Fibroblast of pulmonary artery (primary cell): ENCODE measurements around the gene ARHGAP22.

ENCODE experiments used
- DNase-seq: peaks from one replicate; pipeline ENCODE4 v3.0.0-alpha.2; 2010; ENCODE audit warnings: low read depth
- H3K4me3 ChIP-seq: replicated peaks from 2 replicates; pipeline ENCODE4 v1.5.1; 2011; ENCODE audit warnings: low read depth, mild to moderate bottlenecking, control low read depth, low read length, moderate library complexity
- TF ChIP-seq, protein P1 (sequence below): IDR thresholded peaks from 2 replicates; pipeline ENCODE4 v1.5.1; 2011; ENCODE audit warnings: mild to moderate bottlenecking, control low read depth, low read length, inconsistent platforms; ENCODE audit errors: missing control alignments

ARHGAP22 gene

DNA sequence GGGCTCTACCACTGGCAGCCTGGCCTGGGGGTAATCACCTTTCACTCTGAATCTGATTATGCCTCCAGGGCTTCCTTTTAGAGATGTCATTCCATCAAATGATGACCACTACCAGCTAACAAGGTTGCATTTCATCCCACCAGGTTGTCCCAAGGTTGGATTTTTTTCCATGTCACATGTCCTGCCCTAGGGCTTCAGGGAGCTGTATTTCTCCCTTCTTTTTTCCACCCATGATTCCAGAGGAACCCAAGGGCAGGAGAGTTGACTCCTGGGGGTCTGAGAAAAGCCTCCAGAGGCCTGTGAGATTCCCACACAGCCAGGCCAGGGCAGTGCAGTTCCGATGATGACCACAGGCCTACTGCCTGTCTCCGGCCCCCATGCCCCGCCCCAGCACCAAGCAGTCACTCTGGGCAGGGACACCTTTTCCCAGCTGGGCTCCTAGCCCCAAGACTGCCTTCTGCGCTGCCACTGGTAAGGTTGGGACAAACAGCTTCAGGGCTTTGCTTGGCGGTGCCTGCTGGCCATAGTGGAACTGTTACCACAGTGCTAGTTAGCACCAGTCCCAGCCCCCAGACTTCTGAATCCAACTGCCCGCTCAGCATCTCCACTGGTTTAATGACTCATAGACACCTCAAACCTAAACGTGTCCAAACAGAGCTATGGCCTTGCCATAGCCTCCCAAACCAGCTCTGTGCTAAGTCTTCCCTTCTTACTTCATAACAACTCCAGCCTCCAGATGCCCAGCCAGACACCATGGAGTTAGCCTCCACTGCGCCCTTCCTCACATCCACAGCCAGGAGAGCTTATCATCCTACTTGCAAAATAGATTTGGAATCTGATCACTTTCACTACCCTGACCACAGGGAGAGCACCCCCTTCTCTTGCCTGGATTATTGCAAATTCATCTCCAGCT lies 133.7 kb downstream of the ARHGAP22 start:
- TF ChIP-seq, protein P1, sequence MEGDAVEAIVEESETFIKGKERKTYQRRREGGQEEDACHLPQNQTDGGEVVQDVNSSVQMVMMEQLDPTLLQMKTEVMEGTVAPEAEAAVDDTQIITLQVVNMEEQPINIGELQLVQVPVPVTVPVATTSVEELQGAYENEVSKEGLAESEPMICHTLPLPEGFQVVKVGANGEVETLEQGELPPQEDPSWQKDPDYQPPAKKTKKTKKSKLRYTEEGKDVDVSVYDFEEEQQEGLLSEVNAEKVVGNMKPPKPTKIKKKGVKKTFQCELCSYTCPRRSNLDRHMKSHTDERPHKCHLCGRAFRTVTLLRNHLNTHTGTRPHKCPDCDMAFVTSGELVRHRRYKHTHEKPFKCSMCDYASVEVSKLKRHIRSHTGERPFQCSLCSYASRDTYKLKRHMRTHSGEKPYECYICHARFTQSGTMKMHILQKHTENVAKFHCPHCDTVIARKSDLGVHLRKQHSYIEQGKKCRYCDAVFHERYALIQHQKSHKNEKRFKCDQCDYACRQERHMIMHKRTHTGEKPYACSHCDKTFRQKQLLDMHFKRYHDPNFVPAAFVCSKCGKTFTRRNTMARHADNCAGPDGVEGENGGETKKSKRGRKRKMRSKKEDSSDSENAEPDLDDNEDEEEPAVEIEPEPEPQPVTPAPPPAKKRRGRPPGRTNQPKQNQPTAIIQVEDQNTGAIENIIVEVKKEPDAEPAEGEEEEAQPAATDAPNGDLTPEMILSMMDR = no peak
- no peak overlapping the region for H3K4me3 ChIP-seq
- no peak for DNase-seq

DNA sequence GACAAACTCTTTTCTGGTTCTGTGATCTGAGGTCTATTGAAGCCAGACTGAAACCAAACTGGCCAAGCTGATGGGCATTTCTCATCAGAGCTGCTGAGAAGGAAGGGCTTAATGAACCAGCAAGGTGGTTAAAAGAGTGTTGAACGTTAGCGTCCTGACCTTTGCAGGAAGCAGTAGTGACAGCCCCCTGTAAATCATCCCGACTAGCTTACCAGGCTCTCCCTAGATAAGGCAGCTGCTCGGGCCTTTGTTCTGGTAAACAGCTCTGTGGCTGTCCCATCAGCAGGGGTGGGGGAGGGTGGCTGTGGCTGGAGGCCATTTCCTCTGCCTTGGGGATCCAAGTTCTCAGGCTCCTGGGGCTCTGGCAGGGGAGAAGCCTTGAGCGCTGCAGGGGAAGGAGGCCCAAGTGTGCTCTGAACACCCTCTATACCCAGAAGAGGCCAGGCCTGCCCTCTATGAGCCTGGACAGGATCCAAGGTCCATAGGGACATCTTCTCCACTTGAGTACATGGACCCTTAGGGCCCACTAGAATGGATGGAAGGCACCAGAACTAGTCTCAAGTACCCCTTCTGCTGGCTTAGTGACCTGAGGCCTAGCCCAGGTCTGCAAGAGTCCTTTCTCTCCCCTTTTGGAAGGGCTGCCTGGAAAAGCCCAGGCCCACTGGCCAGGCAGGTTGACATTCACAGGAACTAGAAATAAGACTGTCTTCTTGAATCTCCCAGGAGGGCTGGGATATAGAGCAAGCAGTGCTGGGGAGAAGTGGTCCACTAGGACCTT lies 134.6 kb downstream of the ARHGAP22 start:
- DNase-seq = peak; percentile 53
- H3K4me3 ChIP-seq = no peak overlapping the region
- TF ChIP-seq, protein P1 = no peak

DNA sequence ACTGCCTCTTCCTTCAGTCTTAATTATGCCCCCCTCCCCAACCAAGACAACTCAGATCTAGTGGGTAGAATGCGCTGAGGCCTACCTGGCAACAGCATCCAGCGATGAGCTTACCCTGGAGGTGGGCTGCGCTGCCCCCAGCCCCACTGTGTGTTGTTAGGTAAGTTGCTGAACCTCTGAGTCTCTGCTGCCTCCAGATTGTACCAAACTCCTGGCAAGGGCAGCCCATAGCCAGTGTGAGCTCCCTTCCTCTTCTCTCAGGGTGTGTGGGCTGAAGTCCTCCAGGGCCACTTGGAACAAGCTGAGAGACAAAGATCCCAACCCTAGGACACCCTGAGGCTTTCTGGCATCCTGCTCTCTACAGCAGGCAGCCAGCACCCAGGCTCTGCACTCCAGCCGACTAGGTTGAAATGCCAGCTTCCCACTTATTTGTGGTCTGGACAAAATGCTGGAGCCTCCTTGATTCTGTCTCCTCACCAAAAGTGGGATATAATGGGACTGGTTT lies 135.3 kb downstream of the ARHGAP22 start:
- no peak overlapping the region for H3K4me3 ChIP-seq
- no peak for DNase-seq
- TF ChIP-seq, protein P1 = no peak

DNA sequence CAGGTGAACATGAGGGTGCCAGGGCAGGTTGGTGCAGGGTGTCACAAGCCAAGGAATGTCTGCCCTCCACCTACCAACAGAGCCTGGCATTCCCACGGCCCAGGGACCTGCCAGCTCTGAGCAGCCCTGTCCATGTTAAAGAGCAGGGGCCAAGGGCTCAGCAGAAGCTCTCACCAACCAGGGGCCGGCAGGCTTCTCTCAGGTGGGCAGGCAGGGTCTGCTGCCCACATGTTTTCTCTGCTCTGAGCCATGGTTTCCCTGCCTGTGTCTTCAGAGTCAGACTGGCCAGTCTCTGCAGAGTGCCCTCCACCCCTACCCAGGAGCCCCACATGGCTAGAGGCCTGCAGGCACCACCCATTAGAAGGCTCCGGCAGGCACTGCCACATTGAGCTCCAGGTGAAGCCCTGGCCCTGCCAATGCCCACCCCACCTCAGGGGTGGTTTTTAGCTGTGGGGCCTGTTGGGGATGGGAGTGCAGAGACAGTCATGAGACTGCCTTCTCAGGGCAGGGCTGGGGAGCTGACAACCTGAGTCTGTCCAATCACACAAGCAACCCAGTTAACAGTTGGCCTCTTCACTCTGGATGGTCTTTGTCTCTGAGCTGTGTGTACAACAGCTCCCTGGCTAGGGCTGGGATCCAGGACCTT lies 135.9 kb downstream of the ARHGAP22 start:
- no peak for DNase-seq
- no peak overlapping the region for H3K4me3 ChIP-seq
- TF ChIP-seq, protein P1 = no peak

DNA sequence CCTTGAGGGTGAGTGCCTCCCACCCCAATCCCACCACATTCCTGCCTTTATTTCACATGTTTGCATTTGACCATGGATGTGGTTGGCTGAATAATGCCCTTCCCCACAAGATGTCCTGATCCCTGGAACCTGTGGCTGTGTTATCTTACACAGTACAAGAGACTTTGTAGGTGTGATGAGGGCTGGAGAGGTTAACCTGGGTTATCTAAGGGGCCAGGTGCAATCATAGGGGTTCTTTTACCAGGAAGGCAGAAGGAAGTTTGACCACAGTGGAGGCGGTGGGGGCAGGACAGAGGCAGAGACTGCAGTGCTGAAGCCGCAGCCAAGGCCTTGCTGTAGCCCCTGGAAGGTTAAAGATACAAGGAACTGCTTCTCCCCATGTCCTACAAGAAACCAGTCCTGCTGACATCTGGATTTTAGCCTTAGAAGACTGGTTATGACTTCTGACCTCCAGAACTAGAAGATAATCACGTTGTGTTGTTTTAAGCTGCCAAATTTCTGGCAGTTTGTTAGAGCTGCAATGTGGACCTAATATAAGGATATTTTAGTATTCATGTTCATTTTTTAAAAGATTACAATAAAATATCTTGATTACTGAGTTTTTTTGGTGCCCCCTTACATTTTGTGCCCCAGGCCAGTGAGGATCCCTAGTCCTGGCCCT lies 136.6 kb downstream of the ARHGAP22 start:
- DNase-seq = no peak
- TF ChIP-seq, protein P1 = no peak
- H3K4me3 ChIP-seq = no peak overlapping the region

DNA sequence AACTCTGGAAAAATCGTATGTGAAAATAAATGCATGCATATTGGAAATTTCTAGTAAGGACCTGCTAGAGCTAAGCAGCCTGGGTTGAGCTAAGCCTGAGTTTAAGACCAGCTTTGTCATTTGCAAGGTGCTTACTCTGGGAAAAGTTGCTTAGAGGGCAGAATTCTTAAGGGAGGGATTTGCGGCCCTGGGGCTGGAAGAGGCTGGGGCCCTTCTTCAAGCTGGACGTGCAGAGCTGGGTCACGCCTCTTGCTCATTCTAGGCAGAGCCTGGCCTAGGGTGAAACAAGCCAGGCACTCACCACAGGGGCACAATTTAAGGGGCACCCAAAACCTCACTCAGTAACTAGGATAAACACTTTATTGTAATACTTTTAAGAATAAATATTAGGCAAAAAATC lies 137.2 kb downstream of the ARHGAP22 start:
- TF ChIP-seq, protein P1 = no peak
- no peak overlapping the region for H3K4me3 ChIP-seq

More for the DNA sequence above, 137.2 kb downstream of the ARHGAP22 start:
- DNase-seq = no peak
